ENCODE measurements around the gene GRAMD1C.
"Not testable (repeated sequence)": the region's sequence is repeated elsewhere in the genome, so short reads cannot be mapped to it uniquely, and the experiment has no call there.

Gene GRAMD1C

GRCh38 chr3:113839551-113839950, 963 bp downstream of the GRAMD1C start:
- Mint-ChIP-seq H3K36me3 (no peaks in the 10 kb centered on the region), H3K27ac (peak overlapping the region; percentile 84), H3K27me3 (no peaks in the 10 kb centered on the region), H3K9me3 (no peaks in the 10 kb centered on the region), H3K4me1 (peaks cover 33% of the 10 kb centered on the region), H3K4me3 (peak overlapping the region; percentile 86)
- ATAC-seq: no peak

GRCh38 chr3:113844622-113845222, 6.1 kb downstream of the GRAMD1C start:
- H3K9me3 Mint-ChIP-seq: no peaks in the 10 kb centered on the region

DNA sequence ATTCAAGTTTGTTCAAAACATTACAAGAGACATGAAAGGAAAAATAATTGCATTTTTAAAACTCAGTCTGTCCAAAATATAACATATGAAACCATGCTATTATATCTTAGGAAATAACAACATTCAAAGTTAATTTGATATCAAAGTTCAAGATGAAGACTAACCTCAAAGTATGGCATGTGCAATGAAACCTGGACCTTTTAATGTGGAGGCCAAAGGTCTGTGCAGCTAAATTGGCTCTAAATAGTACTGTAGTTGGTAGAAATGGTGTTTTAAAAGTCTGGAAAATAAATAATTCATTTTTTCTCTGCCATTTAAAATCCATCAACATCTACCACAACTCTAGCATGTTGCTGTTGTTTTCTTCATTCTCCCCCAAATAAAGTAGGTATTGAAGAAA, 8.7 kb downstream of the GRAMD1C start:
- Mint-ChIP-seq H3K4me3 (no peak overlapping the region), H3K27me3 (no peaks in the 10 kb centered on the region), H3K36me3 (no peaks in the 10 kb centered on the region), H3K4me1 (peaks cover 4% of the 10 kb centered on the region), H3K27ac (no peak overlapping the region), H3K9me3 (no peaks in the 10 kb centered on the region)
- no peak for ATAC-seq

More at GRCh38 chr3:113844622-113845222, 6.1 kb downstream of the GRAMD1C start:
- Mint-ChIP-seq H3K27ac (no peak overlapping the region), H3K4me3 (no peak overlapping the region), H3K27me3 (no peaks in the 10 kb centered on the region), H3K4me1 (peaks cover 7% of the 10 kb centered on the region), H3K36me3 (no peaks in the 10 kb centered on the region)
- ATAC-seq: no peak

GRCh38 chr3:113847664-113848461, 9.3 kb downstream of the GRAMD1C start:
- H3K36me3 Mint-ChIP-seq: no peaks in the 10 kb centered on the region
- no peak overlapping the region for H3K4me3 Mint-ChIP-seq
- no peaks in the 10 kb centered on the region for H3K27me3 Mint-ChIP-seq
- ATAC-seq: no peak
- no peaks in the 10 kb centered on the region for H3K4me1 Mint-ChIP-seq
- no peaks in the 10 kb centered on the region for H3K9me3 Mint-ChIP-seq
- H3K27ac Mint-ChIP-seq: no peak overlapping the region

DNA sequence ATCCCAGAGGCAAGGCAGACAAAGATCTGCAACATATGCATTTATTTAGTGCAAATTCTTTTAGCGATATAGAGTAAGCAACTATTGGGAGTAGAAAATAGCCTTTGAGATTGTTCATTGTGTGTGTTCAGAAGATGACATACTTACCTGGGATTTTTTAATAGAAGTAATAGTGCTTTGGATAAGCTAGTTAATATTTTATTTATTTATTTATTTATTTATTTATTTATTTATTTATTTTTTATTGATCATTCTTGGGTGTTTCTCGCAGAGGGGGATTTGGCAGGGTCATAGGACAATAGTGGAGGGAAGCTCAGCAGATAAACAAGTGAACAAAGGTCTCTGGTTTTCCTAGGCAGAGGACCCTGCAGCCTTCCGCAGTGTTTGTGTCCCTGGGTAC, 10.5 kb downstream of the GRAMD1C start:
- H3K4me3 Mint-ChIP-seq, H3K27ac Mint-ChIP-seq, H3K4me1 Mint-ChIP-seq, ATAC-seq, H3K9me3 Mint-ChIP-seq, H3K36me3 Mint-ChIP-seq, H3K27me3 Mint-ChIP-seq: not testable (repeated sequence)

GRCh38 chr3:113849841-113850240, 11.3 kb downstream of the GRAMD1C start:
- not testable (repeated sequence) for H3K27me3 Mint-ChIP-seq, H3K27ac Mint-ChIP-seq, ATAC-seq, H3K36me3 Mint-ChIP-seq, H3K4me1 Mint-ChIP-seq, H3K4me3 Mint-ChIP-seq, H3K9me3 Mint-ChIP-seq

- not testable (repeated sequence) for H3K27ac Mint-ChIP-seq, H3K9me3 Mint-ChIP-seq, H3K4me3 Mint-ChIP-seq
These were observed 11.8 kb downstream of the GRAMD1C start for GRCh38 chr3:113850391-113850790.

GRCh38 chr3:113852506-113852905, 13.9 kb downstream of the GRAMD1C start:
- H3K9me3 Mint-ChIP-seq: no peaks in the 10 kb centered on the region
- H3K4me3 Mint-ChIP-seq: no peak overlapping the region
- no peak for ATAC-seq
- H3K27ac Mint-ChIP-seq: no peak overlapping the region
- H3K36me3 Mint-ChIP-seq: no peaks in the 10 kb centered on the region
- no peaks in the 10 kb centered on the region for H3K27me3 Mint-ChIP-seq
- no peaks in the 10 kb centered on the region for H3K4me1 Mint-ChIP-seq

More at GRCh38 chr3:113850391-113850790, 11.8 kb downstream of the GRAMD1C start:
- H3K36me3 Mint-ChIP-seq, ATAC-seq, H3K4me1 Mint-ChIP-seq, H3K27me3 Mint-ChIP-seq: not testable (repeated sequence)

GRCh38 chr3:113867506-113867905, 28.9 kb downstream of the GRAMD1C start:
- no peaks in the 10 kb centered on the region for H3K27me3 Mint-ChIP-seq
- no peak overlapping the region for H3K4me3 Mint-ChIP-seq
- H3K27ac Mint-ChIP-seq: no peak overlapping the region
- H3K36me3 Mint-ChIP-seq: peaks cover 35% of the 10 kb centered on the region
- no peaks in the 10 kb centered on the region for H3K4me1 Mint-ChIP-seq
- peaks cover 5% of the 10 kb centered on the region for H3K9me3 Mint-ChIP-seq
- no peak for ATAC-seq

DNA sequence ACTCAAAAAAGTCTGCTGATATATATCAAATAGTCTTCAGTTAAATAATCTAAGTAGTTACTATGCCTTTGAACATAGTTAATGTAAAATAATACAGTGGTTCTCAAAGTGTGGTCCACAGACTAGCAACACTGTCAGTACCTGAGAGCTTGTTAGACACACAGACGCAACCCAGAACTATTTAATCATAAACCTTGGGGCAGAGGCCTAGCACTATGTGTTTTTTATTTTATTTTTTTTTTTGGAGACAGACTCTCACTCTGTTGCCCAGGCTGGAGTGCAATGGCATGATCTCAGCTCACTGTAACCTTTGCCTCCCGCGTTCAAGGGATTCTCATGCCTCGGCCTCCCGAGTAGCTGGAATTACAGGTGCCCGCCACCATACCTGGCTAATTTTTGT, 34.7 kb downstream of the GRAMD1C start:
- H3K27me3 Mint-ChIP-seq: no peaks in the 10 kb centered on the region
- H3K4me1 Mint-ChIP-seq: no peaks in the 10 kb centered on the region
- no peaks in the 10 kb centered on the region for H3K9me3 Mint-ChIP-seq
- no peak overlapping the region for H3K4me3 Mint-ChIP-seq
- no peak for ATAC-seq
- no peak overlapping the region for H3K27ac Mint-ChIP-seq
- peaks cover 39% of the 10 kb centered on the region for H3K36me3 Mint-ChIP-seq

- no peaks in the 10 kb centered on the region for H3K4me1 Mint-ChIP-seq
- H3K36me3 Mint-ChIP-seq: peaks cover 38% of the 10 kb centered on the region
- no peaks in the 10 kb centered on the region for H3K27me3 Mint-ChIP-seq
- no peak for ATAC-seq
- no peak overlapping the region for H3K4me3 Mint-ChIP-seq
- no peak overlapping the region for H3K27ac Mint-ChIP-seq
- no peaks in the 10 kb centered on the region for H3K9me3 Mint-ChIP-seq
These were observed 35.4 kb downstream of the GRAMD1C start for GRCh38 chr3:113873814-113874526.

- Mint-ChIP-seq H3K9me3 (no peaks in the 10 kb centered on the region), H3K4me1 (no peaks in the 10 kb centered on the region), H3K27me3 (no peaks in the 10 kb centered on the region), H3K27ac (no peak overlapping the region), H3K36me3 (peaks cover 40% of the 10 kb centered on the region), H3K4me3 (no peak overlapping the region)
- no peak for ATAC-seq
These were observed 39.8 kb downstream of the GRAMD1C start for GRCh38 chr3:113878403-113878802.

GRCh38 chr3:113885050-113885449, 46.5 kb downstream of the GRAMD1C start:
- no peaks in the 10 kb centered on the region for H3K4me1 Mint-ChIP-seq
- H3K27me3 Mint-ChIP-seq: no peaks in the 10 kb centered on the region

DNA sequence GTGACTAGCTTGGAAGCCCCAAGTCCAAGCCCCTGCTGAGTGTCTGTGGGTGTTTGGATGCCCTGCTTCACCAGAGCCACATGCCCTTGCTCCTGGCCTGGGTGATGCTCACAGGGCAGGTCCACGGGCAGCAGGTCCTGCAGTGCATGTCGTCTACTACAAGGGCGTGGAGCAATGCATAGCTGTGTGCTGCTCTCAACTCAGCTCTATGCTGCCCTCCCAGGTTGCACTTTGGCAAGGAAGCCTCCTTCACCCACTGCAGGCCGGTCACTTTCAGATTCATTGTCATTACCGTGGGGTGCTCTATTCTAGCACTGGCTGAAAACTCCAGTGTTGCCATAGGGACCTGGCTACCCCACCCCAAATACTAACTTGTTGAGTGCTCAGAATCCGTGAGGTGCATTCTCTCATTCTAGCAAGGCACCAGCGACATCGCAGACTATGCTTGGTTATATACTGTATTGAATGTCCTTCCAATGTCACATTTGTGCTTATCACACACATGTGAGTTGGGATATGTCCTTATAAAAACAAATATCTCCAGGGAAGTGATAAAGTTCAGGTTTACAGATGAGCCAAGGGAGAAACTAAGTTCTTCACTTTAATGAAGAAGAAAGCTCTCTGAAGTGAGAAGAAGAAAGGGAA, 51.8 kb downstream of the GRAMD1C start:
- Mint-ChIP-seq H3K4me3 (no peak overlapping the region), H3K27ac (no peak overlapping the region), H3K9me3 (no peaks in the 10 kb centered on the region), H3K4me1 (no peaks in the 10 kb centered on the region), H3K27me3 (no peaks in the 10 kb centered on the region), H3K36me3 (no peaks in the 10 kb centered on the region)
- no peak for ATAC-seq

More at GRCh38 chr3:113885050-113885449, 46.5 kb downstream of the GRAMD1C start:
- H3K36me3 Mint-ChIP-seq: peaks cover 19% of the 10 kb centered on the region
- H3K4me3 Mint-ChIP-seq: no peak overlapping the region
- no peak overlapping the region for H3K27ac Mint-ChIP-seq
- peak; percentile 56 for ATAC-seq
- H3K9me3 Mint-ChIP-seq: no peaks in the 10 kb centered on the region

- Mint-ChIP-seq H3K9me3 (no peaks in the 10 kb centered on the region), H3K27ac (no peak overlapping the region), H3K4me3 (no peak overlapping the region), H3K4me1 (no peaks in the 10 kb centered on the region), H3K36me3 (no peaks in the 10 kb centered on the region), H3K27me3 (no peaks in the 10 kb centered on the region)
- no peak for ATAC-seq
These were observed 56.3 kb downstream of the GRAMD1C start for GRCh38 chr3:113894927-113895326.
